Prostate gland (tissue), 2 donors: ENCODE data around the gene KCNK6.

Source experiments
- POLR2A ChIP-seq: fragments of 450-650 bp; IDR thresholded peaks from one replicate; pipeline ENCODE4 v1.6.1; 2016; ENCODE audit warnings: antibody characterized with exemption, mild to moderate bottlenecking
- POLR2AphosphoS5 ChIP-seq: sonication (generic); formaldehyde crosslinking; IDR thresholded peaks from one replicate; pipeline ENCODE4 v1.6.1; 2017; ENCODE audit warnings: antibody characterized with exemption
- TF ChIP-seq, protein P1 (sequence below), 4 experiments: fragments of 200-600 bp in 2 of 4; fragments of 450-650 bp in 2 of 4; sonication (generic) in 2 of 4; IDR thresholded peaks; 1 replicate in 3 of 4; 2 replicates in 1 of 4; pipeline ENCODE4 v1.5.1; 2016 to 2019; ENCODE audit warnings: antibody characterized with exemption in 4 of 4, mild to moderate bottlenecking in 2 of 4, moderate library complexity in 2 of 4

DNA sequence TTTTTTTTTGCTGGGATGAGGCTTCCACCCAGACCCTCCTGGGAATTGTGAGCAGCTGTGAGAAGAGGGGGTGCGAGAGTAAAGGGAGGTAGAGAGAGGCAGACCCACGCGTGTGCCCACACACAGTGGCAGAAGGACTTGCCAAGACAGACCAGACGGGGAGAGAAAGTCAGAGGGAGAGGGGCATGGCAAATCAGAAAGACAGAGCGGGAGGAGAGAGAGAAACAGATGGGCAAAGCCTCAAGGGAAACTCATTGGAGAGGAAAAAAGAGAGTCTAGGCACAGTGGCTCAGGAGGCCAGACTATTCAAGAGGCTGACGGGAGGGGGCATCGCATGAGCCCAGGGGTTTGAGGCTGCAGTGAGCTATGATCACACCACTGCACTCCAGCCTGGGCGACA is 33.0 kb downstream of the KCNK6 start:
- TF ChIP-seq, protein P1, sequence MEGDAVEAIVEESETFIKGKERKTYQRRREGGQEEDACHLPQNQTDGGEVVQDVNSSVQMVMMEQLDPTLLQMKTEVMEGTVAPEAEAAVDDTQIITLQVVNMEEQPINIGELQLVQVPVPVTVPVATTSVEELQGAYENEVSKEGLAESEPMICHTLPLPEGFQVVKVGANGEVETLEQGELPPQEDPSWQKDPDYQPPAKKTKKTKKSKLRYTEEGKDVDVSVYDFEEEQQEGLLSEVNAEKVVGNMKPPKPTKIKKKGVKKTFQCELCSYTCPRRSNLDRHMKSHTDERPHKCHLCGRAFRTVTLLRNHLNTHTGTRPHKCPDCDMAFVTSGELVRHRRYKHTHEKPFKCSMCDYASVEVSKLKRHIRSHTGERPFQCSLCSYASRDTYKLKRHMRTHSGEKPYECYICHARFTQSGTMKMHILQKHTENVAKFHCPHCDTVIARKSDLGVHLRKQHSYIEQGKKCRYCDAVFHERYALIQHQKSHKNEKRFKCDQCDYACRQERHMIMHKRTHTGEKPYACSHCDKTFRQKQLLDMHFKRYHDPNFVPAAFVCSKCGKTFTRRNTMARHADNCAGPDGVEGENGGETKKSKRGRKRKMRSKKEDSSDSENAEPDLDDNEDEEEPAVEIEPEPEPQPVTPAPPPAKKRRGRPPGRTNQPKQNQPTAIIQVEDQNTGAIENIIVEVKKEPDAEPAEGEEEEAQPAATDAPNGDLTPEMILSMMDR (IDR thresholded peaks at IDR 0.05): no peak
- TF ChIP-seq POLR2AphosphoS5 (no peak), POLR2A (no peak)
